HTR-8/SVneo (cell line): ENCODE data around the gene ACOT8.
A peak's percentile ranks its signal among the peaks of the same experiment; 100 is the strongest.
"Not testable (repeated sequence)": the region's sequence is repeated elsewhere in the genome, so short reads cannot be mapped to it uniquely, and the experiment has no call there.

ENCODE experiments used
- DNase-seq: peaks from one replicate; pipeline ENCODE4 v3.0.0; 2011; ENCODE audit warnings: low spot score, mixed read lengths; ENCODE audit not compliant: insufficient read length
- FAIRE-seq: peaks from 2 replicates; lab custom pipeline; 2011; peaks lifted over from hg19 to GRCh38; lab: Jason Lieb, UNC

Gene ACOT8

DNA sequence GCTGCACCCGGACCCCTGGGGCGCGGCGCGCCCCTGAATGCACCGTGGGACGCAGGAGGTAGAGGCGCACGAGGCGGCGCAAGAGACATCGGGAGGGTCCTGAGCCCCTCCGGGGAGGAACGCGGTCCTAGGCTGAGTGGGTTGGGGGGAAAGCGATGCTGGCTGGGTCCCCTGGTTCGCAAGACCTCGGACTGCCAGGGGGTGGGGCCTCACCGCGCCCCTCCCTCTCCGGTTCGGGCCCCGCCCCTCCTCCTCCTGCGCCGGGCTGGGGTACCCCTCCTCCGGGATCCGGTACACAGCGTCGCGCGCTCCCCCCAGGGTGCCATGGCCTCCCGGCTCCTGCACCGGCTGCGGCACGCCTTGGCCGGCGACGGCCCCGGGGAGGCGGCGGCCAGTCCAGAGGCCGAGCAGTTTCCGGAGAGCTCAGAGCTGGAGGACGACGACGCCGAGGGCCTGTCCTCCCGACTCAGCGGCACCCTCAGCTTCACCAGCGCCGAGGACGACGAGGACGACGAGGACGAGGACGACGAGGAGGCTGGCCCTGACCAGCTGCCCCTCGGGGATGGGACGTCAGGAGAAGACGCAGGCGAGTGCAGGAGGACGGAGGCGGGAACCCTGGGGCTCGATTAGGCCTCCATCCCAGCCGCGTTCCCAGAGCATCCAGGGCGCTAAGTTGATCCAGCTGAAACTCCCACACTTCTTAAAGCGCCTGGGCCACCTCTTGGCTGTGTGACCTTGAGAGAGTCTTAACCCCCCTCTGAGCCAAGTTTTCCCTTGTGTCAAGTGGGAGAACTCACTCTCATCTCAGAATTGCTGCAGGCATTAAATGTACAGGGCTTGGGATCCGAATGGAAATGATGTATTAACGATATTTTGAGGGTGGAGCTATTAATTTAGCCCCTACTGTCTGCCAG, 23.1 kb downstream of the ACOT8 start:
- FAIRE-seq (peak; percentile 84), DNase-seq (peak; percentile 97)

DNA sequence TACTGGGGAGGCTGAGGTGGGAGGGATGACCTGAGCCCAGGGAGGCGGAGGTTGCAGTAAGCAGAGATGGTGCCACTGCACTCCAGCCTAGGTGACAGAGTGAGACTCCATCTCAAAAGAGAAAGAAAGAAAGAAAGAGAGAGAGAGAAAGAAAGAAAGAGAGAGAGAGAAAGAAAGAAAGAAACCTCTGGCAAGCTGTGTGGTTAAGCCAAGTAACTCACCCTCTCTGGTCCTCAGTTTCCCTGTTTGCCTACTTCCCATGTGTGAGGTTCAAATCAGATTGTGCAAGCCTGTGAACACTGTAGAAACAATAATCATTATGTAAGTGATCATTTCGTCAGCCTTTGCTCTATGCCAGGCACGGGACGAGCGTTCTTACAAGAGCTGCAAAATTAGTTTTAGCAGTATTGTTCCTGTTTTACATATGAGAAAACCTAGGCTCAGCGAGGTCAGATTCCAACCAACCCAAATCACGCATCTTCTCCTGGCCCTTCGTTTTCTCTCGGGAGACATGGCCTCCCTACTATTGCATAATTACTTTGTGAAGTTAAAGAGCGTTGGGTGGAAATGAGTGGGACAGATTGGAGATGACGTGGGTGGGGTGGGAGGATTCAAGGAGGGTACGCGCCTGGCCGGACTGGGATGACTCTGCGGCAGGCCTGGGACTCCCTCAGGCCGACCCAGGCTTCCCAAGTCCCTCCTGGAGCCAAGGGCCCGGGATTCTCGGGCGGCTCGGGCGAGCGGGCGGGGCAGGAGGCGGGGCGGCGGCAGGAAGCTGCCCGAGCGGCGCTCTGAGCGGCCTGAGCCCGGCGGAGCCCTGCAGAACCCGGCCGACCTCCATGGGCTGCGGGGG, 23.9 kb downstream of the ACOT8 start, which contains the start of gene SNX21:
Gene SNX21, plus strand, starts transcription at position 770 of the 853 bp plus-strand sequence. CDS start 121 bp downstream, outside the sequence.
- FAIRE-seq (peak; percentile 65), DNase-seq (peak; percentile 98)

DNA sequence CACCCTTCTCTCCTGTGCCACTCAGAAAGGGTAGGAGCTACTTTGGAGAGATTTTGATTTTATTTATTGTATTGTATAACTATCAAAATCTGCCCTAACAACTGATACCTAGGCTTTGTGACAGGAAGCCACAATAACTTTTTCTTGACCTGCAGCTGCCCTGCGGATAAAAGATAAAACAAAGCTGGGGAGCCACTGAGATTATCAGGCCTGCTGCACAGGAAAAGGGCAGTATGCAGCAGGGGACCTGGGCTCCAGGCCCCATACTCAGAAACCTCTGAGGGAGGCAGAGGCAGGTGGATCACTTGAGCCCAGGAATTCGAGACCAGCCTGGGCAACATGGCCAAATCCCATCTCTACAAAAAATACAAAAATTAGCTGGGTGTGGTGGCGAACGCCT, 24.6 kb downstream of the ACOT8 start:
- FAIRE-seq, result no peak
- DNase-seq, result no peak

DNA sequence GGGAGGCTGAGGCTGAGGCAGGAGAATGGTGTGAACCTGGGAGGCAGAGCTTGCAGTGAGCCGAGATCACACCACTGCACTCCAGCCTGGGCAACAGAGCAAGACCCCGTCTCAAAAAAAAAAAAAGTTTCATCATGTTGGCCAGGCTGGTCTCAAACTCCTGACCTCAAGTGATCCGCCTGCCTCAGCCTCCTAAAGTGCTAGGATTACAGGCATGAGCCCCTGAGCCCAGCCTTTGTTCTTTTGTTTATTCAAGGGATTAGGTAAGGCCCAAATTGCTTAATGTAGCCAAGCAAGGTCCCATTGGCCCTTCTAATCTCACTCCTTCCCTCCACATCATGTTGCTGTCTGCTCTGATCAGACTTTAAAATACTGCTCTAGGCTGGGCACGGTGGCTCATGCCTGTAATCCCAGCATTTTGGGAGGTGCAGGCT, 27.5 kb downstream of the ACOT8 start:
- FAIRE-seq, DNase-seq: not testable (repeated sequence)

DNA sequence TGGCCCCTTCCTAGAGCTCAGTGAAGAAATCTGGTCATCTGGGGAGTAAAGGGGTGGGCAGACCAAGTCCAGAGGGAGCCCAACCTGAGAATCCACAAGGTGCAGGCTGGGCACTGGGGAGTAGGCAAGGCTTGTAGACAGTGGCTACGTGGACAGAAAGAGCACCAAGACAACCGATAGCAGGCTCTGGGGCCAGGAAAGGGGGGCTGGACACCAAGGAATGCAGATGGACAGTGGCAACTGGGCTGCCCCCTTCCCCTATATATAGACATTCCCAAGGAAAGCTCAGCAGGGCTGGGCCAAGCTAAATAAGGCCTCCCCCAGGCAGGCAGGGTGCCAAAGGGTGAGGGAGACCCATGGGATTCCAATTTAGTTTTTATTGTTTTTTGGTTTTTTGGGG, 28.6 kb downstream of the ACOT8 start:
- no peak for FAIRE-seq
- no peak for DNase-seq

DNA sequence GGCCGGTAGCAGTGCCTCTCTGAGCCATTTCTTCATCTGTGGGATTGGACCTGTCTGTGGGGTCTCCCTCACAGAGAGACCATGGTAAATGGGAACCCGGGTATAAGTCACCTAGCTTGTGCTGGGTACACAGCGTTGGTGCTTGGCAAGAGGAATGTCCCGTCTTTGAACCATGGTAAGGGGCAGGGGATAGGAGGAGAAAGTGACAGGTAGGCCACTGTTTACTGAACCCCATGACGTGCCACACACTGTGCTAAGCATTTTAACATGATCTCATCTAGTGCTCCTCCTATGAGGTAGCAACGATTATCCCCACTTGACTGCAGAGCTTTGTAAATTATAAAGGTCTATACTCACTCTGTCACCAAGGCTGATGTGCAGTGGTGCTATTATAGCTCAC, 29.5 kb downstream of the ACOT8 start:
- DNase-seq (no peak), FAIRE-seq (no peak)

DNA sequence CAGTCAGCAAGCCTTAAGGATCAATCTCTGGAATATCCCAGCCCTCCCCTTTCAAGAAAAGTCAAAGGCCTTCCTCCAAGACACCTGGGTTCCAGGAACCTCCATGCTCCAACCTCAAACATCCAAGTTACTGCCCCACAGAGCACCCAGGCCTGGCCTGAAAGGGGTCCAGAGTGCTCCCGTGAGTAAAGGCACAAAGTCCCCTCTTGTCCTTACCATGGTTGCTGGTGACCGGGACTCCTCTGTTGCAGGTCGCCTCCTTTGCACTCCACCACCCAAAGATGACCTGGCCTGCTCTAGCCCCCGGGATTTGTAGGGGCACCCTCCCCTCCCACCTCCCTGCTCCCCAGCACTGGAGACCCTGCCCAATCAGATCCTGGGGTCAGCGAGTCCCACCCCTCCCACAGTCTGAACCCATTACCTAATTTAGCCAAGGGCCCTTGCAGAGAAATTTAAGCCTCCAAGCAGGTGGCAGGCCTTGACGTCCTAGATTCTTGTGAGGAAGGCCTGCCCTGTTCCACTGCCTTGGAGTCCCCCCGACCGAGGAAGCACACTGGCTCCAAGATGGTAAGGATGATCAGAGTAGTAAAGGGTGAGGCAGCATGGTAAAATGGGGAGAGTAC, 30.1 kb downstream of the ACOT8 start, which contains the start of gene TNNC2:
Gene TNNC2, minus strand, starts transcription at position 283 of the 623 bp plus-strand sequence. Its CDS starts 64 bp downstream, at position 219.
- FAIRE-seq (no peak), DNase-seq (no peak)

DNA sequence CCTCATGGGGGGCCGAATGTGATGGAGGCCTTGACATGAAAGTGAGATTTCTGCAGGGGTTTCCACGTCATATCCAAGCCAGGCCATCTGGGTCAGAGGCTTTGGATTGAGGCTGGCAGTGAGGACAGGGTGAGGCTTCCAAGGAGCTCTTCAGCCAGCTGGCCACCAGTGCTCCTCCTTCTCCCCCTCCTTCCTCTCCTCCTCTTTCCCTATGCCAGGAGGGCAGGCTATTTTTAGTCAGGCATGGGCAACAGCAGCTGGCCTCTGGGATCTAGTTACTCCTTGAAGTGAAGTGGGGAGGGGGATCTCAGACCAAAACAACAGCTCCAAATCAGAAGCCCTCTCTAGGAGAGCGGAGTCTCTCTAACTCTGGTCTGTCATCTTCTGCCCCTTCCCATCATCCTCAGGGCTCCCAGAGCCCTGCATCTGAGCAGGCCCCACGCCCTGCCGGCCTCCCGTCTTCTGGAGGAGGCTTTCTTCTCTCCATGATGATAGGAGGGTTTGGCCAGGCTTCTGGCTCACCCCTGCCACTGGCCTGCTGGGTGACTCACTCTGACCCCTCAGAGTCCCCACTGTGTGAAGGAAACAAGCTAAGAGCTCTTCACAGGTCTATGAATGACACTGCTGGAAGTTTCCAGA, 30.7 kb downstream of the ACOT8 start:
- FAIRE-seq (no peak), DNase-seq (no peak)

DNA sequence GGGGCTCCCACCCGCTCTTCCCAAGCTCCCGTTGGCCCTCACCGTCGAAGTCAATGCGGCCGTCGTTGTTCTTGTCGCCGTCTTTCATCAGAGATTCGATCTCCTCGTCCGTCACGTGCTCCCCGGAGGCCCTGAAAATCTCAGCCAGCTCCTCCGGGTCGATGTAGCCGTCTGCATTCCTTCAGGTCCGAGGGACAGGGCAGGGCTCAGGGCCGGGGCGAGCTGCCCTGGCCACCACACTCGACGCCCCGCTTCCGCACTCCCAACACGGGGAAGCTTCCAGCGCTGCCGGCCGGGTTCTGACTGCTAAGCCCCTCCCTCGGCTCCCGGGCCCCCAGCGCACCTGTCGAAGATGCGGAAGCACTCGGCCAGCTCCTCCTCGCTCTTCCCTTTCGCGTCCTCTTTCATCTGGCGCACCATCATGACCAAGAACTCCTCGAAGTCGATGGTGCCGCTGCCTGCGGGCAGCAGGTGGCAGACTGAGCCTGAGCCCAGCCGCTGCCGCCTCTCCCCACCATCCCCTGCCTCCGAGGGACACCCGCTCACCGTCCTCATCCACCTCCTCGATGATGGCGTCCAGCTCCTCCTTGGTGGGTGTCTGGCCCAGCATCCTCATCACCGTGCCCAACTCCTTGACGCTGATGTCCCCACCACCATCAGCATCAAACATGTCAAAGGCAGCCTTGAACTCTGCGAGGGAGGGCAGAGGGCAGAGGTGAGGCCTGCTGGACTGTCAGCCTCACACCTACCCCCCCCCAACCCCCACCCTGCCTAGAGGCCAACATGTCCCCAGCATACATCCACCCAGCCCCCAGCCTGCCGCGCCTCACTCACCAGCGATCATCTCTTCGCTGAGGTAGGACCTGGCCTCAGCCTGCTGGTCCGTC, 33.0 kb downstream of the ACOT8 start:
- no peak for DNase-seq
- peak; percentile 90 for FAIRE-seq

DNA sequence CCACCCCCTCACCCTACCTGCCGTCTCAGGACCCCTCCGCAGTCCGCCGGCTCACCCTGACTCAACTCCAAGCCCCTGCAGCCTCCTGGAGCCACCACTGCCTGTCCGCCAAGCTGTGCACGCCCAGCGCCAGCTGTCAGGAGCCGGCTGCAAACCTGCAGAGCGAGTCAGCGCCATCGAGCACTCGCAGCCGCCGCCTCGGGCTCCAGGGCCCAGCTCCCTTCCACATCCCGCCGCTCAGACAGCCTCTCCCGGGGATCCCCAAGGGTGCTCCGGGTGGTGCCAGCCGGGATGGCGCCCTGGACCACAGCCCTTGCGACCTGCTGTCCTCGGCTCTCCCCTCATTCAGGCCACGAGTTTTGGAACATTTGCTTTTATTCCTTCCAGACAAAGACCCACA, 34.3 kb downstream of the ACOT8 start:
- FAIRE-seq (peak; percentile 83), DNase-seq (peak; percentile 74)

DNA sequence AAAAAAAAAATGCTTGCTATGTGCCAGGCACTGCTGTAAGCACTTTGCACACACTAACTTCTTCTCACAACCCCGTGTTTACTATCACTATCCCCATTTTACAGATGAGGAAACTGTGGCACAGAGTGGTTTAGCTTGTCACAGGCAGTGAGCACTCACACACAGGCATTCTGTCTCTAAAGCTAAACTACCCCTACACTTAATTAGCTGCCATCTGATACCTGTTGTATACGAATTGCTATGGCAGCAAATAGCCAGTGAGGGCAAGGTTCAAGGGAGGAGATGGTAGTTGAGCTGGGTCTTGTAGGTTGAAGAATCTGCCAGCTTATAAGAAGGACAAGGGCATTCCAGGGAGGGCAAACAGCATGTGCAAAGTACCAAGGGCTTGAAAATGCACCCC, 35.2 kb downstream of the ACOT8 start:
- FAIRE-seq, result peak; percentile 77

DNA sequence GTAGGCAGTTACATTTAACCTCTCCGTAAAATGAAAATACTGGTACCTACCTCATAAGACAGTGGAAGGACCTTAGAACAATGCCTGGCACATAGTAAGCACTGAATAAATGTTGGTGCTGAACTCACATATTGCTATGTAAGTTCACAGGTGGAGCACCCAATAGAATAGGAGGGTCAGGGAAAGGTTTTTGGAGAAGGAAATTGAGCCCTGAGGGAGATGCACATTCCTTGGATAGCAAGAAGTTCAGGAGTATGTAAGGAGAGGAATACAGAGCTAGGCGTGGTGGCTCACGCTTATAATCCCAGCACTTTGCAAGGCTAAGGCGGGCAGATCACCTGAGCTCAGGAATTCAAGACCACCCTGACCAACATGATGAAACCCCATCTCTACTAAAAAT, 37.7 kb downstream of the ACOT8 start:
- DNase-seq (no peak), FAIRE-seq (peak; percentile 64)

More for the DNA sequence above, 35.2 kb downstream of the ACOT8 start:
- DNase-seq, result no peak

DNA sequence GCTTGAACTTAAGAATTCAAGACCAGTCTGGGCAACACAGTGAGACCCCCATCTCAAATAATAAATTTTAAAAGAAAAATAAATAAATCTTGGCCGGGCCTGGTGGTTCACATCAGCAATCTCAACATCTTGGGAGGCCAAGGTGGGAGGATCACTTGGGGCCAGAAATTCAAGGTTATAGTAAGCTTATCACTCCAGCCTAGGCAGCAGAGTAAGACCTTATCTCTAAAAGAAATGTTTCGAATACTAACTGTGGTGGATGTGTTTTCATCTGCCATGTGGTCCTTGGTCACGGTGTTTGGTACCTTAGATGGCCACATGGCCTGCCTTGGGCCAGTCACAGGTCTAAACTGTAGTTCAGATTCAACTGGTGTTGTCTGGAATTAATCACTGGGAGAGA, 39.0 kb downstream of the ACOT8 start:
- FAIRE-seq (peak; percentile 80), DNase-seq (no peak)

DNA sequence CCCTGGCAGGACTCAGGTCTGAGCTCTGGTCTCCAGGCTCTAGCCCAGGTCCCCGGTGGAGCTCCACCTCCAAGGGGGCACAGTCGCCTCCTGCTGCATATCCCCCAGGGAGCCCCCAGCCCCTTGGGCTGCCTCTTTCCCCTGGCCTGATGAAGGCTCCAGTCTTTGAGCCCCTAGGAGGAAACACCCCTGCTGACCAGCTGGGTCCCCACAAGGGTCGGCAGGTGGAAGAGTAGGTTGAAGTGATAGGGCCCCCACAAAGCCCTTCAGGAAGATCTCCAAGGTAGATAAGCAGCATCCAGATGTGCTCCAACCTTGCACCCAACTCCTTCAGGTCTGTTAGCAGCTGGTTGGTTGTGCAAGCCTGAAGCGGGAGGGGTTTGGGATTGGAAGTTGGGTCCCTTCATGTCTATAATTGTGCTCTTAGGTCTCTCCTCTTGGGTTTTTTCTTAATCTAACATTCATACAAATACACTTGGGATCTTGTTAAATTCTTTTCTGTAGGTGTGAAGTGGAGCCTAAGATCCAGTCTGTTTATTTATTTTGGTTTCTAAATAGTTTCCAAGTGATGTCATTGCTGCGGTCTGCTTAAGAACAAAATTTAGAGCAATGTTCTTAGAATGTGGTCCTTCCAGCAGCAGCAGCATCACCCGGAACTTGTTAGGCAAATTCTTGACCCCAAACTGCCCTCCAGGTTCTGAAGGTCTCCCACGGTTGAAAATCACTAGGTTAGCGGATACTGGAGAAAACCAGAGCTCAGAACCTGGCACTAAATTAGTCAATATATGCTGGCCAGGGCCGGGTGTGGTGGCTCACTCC, 39.6 kb downstream of the ACOT8 start:
- peak; percentile 79 for DNase-seq
- FAIRE-seq, result peak; percentile 69

DNA sequence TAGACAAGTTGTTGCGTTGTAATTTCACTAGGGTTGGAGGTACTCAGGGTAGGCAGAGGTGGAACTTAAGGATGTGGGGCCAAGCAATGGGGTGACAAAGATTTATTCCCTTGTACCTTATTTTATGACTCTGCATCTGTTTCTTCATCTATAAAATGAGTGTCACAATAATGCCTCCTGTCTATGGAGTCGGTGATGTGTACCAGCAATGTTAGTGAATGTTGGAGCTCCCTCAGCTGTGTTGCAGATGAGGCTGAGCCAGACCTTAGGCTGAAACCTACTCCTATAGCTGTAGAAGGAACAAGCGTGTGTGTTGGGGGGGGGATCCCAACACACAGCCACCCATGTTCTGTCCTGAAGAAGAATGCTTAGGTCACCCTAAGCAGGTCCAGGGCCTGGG, 40.2 kb downstream of the ACOT8 start:
- FAIRE-seq (peak; percentile 82), DNase-seq (no peak)

DNA sequence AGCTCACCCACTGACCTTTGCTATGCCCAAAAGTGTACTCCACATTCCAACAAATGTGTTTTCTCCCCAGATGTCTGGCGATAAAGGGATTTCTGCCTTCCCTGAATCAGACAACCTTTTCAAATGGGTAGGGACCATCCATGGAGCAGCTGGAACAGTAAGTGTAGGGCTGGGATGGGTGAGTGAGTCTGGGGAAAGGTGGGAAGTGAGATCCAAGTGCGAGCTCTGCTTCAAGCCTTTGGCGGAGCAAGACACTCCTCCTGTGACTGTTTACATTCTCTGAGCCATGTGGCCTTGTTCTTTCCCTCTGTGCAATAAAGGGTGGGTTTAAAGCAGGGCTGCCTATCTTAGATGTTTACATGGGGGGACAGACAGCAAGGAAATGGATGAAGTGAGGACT, 42.9 kb downstream of the ACOT8 start:
- FAIRE-seq (no peak), DNase-seq (no peak)

DNA sequence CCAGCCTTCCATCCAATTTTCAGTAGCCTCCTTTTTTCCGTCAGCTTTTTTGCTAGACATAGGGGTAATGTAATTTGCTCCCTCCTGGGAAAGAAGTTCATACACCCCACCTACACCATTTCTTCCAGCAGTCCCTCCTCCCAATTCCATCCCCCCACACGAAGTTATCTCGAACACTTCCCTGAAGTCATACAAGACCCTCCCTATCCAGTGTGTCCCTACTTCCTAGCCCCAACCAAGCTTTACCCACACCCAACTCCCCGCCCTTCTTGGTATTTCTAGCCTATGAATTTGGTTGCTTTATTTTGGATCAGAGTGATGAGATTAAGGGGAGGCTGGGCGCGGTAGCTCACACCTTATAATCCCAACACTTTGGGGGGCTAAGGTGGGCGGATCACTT, 43.7 kb downstream of the ACOT8 start:
- peak; percentile 33 for FAIRE-seq
- no peak for DNase-seq

DNA sequence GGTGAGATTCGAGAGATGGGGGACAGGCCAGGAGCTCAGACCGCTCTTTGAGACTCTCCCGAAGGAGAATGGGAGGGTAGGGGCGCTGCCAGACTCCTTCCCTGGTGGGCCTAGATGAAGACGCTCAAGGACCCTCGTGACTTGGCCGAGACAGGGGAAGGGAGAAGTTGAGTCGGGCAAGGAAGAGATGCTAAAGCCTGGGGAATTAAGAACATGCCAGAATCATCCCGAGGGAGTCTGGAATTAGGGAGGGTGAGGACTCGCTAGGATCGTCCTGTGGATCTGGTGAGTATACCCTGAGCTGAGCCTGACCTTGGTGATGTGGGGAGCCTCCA, 44.2 kb downstream of the ACOT8 start:
- DNase-seq (no peak), FAIRE-seq (no peak)
